Immature natural killer cell (primary cell): ENCODE measurements around the gene DKK3. TPM values are rescaled to one million over a fixed set of nuclear protein-coding genes. Genes with fewer than 3 reads are reported as not detected.
"Not testable (repeated sequence)": the region's sequence is repeated elsewhere in the genome, so short reads cannot be mapped to it uniquely, and the experiment has no call there.

ENCODE experiments used
- DNase-seq, 3 donors: peaks; one replicate each; pipeline ENCODE4 v3.0.0; 2022; ENCODE audit warnings: mixed read lengths in 1 of 3
- H3K27ac Mint-ChIP-seq, 6 donors: one replicate each; pipeline ENCODE4 v1.8.0; 2020; ENCODE audit warnings: mixed read lengths in 6 of 6, mild to moderate bottlenecking in 5 of 6, inconsistent platforms in 4 of 6, moderate library complexity in 3 of 6
- H3K27me3 Mint-ChIP-seq, 3 donors: one replicate each; pipeline ENCODE4 v1.8.0; 2020 to 2021; ENCODE audit warnings: low read depth in 3 of 3, mild to moderate bottlenecking in 3 of 3, mixed read lengths in 3 of 3, moderate library complexity in 3 of 3, inconsistent platforms in 1 of 3
- H3K36me3 Mint-ChIP-seq, 3 donors: one replicate each; pipeline ENCODE4 v1.8.0; 2020; ENCODE audit warnings: mixed read lengths in 3 of 3, inconsistent platforms in 2 of 3, mild to moderate bottlenecking in 2 of 3
- H3K4me1 Mint-ChIP-seq, 2 donors: one replicate each; pipeline ENCODE4 v1.8.0; 2020; ENCODE audit warnings: inconsistent platforms in 2 of 2, mild to moderate bottlenecking in 2 of 2, mixed read lengths in 2 of 2, moderate library complexity in 1 of 2
- H3K4me3 Mint-ChIP-seq, 5 donors: one replicate each; pipeline ENCODE4 v1.8.0; 2020; ENCODE audit warnings: mild to moderate bottlenecking in 5 of 5, mixed read lengths in 5 of 5, inconsistent platforms in 3 of 5, moderate library complexity in 3 of 5
- H3K9me3 Mint-ChIP-seq, 6 donors: one replicate each; pipeline ENCODE4 v1.8.0; 2020; ENCODE audit warnings: mild to moderate bottlenecking in 6 of 6, mixed read lengths in 6 of 6, inconsistent platforms in 4 of 6, moderate library complexity in 3 of 6
- polyA plus RNA-seq, 3 donors: library from polyadenylated mRNA; unstranded; fragments of 300-500 nt; fragmentation: Illumina TruSeq; gene quantifications; one replicate each; pipeline ENCODE4 v1.2.3, GENCODE V29; 2021

Gene DKK3
- polyA plus RNA-seq, 3 donors from 2014 or later = 0.31 to 0.76 TPM; not detected in 1

GRCh38 chr11:12044799-12045198 lies 36.4 kb upstream of the DKK3 start:
- Mint-ChIP-seq H3K4me3 (no peak overlapping the region), H3K27ac (no peak overlapping the region), H3K4me1 (peaks cover 6 to 14% of the 10 kb centered on the region in 2 donors), H3K36me3 (no peaks in the 10 kb centered on the region), H3K9me3 (no peaks in the 10 kb centered on the region), H3K27me3 (peaks cover 5 to 7% (median 7%) of the 10 kb centered on the region in 3 donors)
- DNase-seq = no peak

GRCh38 chr11:12043959-12044791 lies 35.7 kb upstream of the DKK3 start:
- peak; percentile 50 to 55 (median 55) for DNase-seq
- Mint-ChIP-seq H3K4me3 (no peak overlapping the region), H3K27ac (no peak overlapping the region), H3K36me3 (no peaks in the 10 kb centered on the region), H3K27me3 (peaks cover 4 to 8% (median 5%) of the 10 kb centered on the region in 3 donors), H3K9me3 (no peaks in the 10 kb centered on the region), H3K4me1 (peaks cover 6 to 12% of the 10 kb centered on the region in 2 donors)

GRCh38 chr11:12043221-12043620 lies 34.8 kb upstream of the DKK3 start:
- no peak for DNase-seq
- Mint-ChIP-seq H3K9me3 (no peaks in the 10 kb centered on the region), H3K36me3 (no peaks in the 10 kb centered on the region), H3K4me3 (no peak overlapping the region), H3K4me1 (peaks cover 5 to 7% of the 10 kb centered on the region in 2 donors), H3K27ac (no peak overlapping the region), H3K27me3 (peaks cover 2 to 7% (median 5%) of the 10 kb centered on the region in 3 donors)

GRCh38 chr11:12042215-12042676 lies 33.8 kb upstream of the DKK3 start:
- Mint-ChIP-seq H3K4me3 (no peak overlapping the region), H3K27ac (no peak overlapping the region), H3K36me3 (no peaks in the 10 kb centered on the region), H3K27me3 (peaks cover 2 to 7% (median 4%) of the 10 kb centered on the region in 3 donors), H3K9me3 (no peaks in the 10 kb centered on the region), H3K4me1 (peaks cover 0 to 1% of the 10 kb centered on the region in 2 donors)
- no peak for DNase-seq

GRCh38 chr11:12040719-12041118 lies 32.3 kb upstream of the DKK3 start:
- H3K9me3 Mint-ChIP-seq, H3K27me3 Mint-ChIP-seq, H3K4me1 Mint-ChIP-seq, H3K27ac Mint-ChIP-seq, H3K36me3 Mint-ChIP-seq, H3K4me3 Mint-ChIP-seq, DNase-seq: not testable (repeated sequence)

GRCh38 chr11:12032968-12033367 lies 24.5 kb upstream of the DKK3 start:
- Mint-ChIP-seq H3K4me1 (no peaks in the 10 kb centered on the region), H3K27ac (no peak overlapping the region), H3K36me3 (no peaks in the 10 kb centered on the region), H3K27me3 (peaks cover 2 to 9% (median 5%) of the 10 kb centered on the region in 3 donors), H3K9me3 (no peaks in the 10 kb centered on the region), H3K4me3 (no peak overlapping the region)
- no peak for DNase-seq

- H3K36me3 Mint-ChIP-seq = no peaks in the 10 kb centered on the region
- H3K4me3 Mint-ChIP-seq = no peak overlapping the region
- no peaks in the 10 kb centered on the region for H3K9me3 Mint-ChIP-seq
- no peak for DNase-seq
- no peaks in the 10 kb centered on the region for H3K4me1 Mint-ChIP-seq
- H3K27me3 Mint-ChIP-seq = peaks cover 2 to 9% (median 3%) of the 10 kb centered on the region in 3 donors
- H3K27ac Mint-ChIP-seq = no peak overlapping the region
These were observed 23.6 kb upstream of the DKK3 start for GRCh38 chr11:12031856-12032544.

GRCh38 chr11:12029738-12030363 lies 21.4 kb upstream of the DKK3 start:
- H3K4me3 Mint-ChIP-seq = no peak overlapping the region
- DNase-seq = no peak

GRCh38 chr11:12029119-12029518 lies 20.7 kb upstream of the DKK3 start:
- no peaks in the 10 kb centered on the region for H3K4me1 Mint-ChIP-seq

More at GRCh38 chr11:12029738-12030363, 21.4 kb upstream of the DKK3 start:
- Mint-ChIP-seq H3K27ac (no peak overlapping the region), H3K4me1 (no peaks in the 10 kb centered on the region), H3K27me3 (peaks cover 0 to 11% (median 2%) of the 10 kb centered on the region in 3 donors), H3K9me3 (no peaks in the 10 kb centered on the region), H3K36me3 (no peaks in the 10 kb centered on the region)

GRCh38 chr11:12028303-12028702 lies 19.9 kb upstream of the DKK3 start:
- DNase-seq = no peak
- Mint-ChIP-seq H3K36me3 (no peaks in the 10 kb centered on the region), H3K4me3 (no peak overlapping the region), H3K9me3 (peaks cover 0 to 5% (median 0%) of the 10 kb centered on the region in 6 donors), H3K27ac (no peak overlapping the region), H3K27me3 (peaks cover 0 to 9% (median 3%) of the 10 kb centered on the region in 3 donors), H3K4me1 (no peaks in the 10 kb centered on the region)

More at GRCh38 chr11:12029119-12029518, 20.7 kb upstream of the DKK3 start:
- Mint-ChIP-seq H3K27ac (no peak overlapping the region), H3K4me3 (no peak overlapping the region), H3K27me3 (peaks cover 0 to 13% (median 2%) of the 10 kb centered on the region in 3 donors), H3K9me3 (peaks cover 0 to 5% (median 0%) of the 10 kb centered on the region in 6 donors), H3K36me3 (no peaks in the 10 kb centered on the region)
- DNase-seq = no peak

GRCh38 chr11:12026331-12027211 lies 18.1 kb upstream of the DKK3 start:
- no peaks in the 10 kb centered on the region for H3K36me3 Mint-ChIP-seq
- H3K9me3 Mint-ChIP-seq = peaks cover 0 to 5% (median 0%) of the 10 kb centered on the region in 6 donors
- no peak overlapping the region for H3K4me3 Mint-ChIP-seq
- H3K27me3 Mint-ChIP-seq = peaks cover 1 to 9% (median 5%) of the 10 kb centered on the region in 3 donors
- DNase-seq = no peak
- no peaks in the 10 kb centered on the region for H3K4me1 Mint-ChIP-seq
- no peak overlapping the region for H3K27ac Mint-ChIP-seq

- H3K4me1 Mint-ChIP-seq = no peaks in the 10 kb centered on the region
- H3K27me3 Mint-ChIP-seq = peaks cover 1 to 9% (median 5%) of the 10 kb centered on the region in 3 donors
- H3K9me3 Mint-ChIP-seq = peaks cover 0 to 5% (median 0%) of the 10 kb centered on the region in 6 donors
- no peak overlapping the region for H3K27ac Mint-ChIP-seq
- H3K36me3 Mint-ChIP-seq = no peaks in the 10 kb centered on the region
- no peak overlapping the region for H3K4me3 Mint-ChIP-seq
- DNase-seq = no peak
These were observed 16.0 kb upstream of the DKK3 start for GRCh38 chr11:12024254-12024926.
